GM21786 (cell line): ENCODE results near the gene BAG5.

Source experiments
- ATAC-seq: cut with Tn5 transposase; IDR thresholded peaks from one replicate; pipeline ENCODE4 v1.9.1; 2021; ENCODE audit not compliant: unreplicated experiment

Gene BAG5

GRCh38 chr14:103563844-103564505, 1.5 kb upstream of the BAG5 start:
- ATAC-seq = no peak

GRCh38 chr14:103563226-103563620, 766 bp upstream of the BAG5 start:
- no peak for ATAC-seq

- ATAC-seq = peak; percentile 19
Measured at GRCh38 chr14:103562179-103562428, 353 bp downstream of the BAG5 start.

- peak; percentile 22 for ATAC-seq
Measured at GRCh38 chr14:103561381-103562178, 877 bp downstream of the BAG5 start.

GRCh38 chr14:103560691-103561090, 1.8 kb downstream of the BAG5 start:
- ATAC-seq = no peak

- ATAC-seq = no peak
Measured at GRCh38 chr14:103559766-103560165, 2.7 kb downstream of the BAG5 start.

- no peak for ATAC-seq
Measured at GRCh38 chr14:103558071-103558882, 4.2 kb downstream of the BAG5 start.

- ATAC-seq = no peak
Measured at GRCh38 chr14:103556946-103557758, 5.3 kb downstream of the BAG5 start.

GRCh38 chr14:103555559-103556337, 6.7 kb downstream of the BAG5 start:
- ATAC-seq = no peak

- ATAC-seq = no peak
Measured at GRCh38 chr14:103552846-103553210, 9.6 kb downstream of the BAG5 start.

GRCh38 chr14:103552011-103552845, 10.2 kb downstream of the BAG5 start:
- no peak for ATAC-seq

GRCh38 chr14:103551338-103551762, 11.1 kb downstream of the BAG5 start:
- no peak for ATAC-seq

- no peak for ATAC-seq
Measured at GRCh38 chr14:103550451-103551337, 11.8 kb downstream of the BAG5 start.

GRCh38 chr14:103549361-103550311, 12.8 kb downstream of the BAG5 start:
- ATAC-seq = no peak

- ATAC-seq = no peak
Measured at GRCh38 chr14:103548463-103549351, 13.8 kb downstream of the BAG5 start.

GRCh38 chr14:103547941-103548462, 14.5 kb downstream of the BAG5 start:
- ATAC-seq = no peak
